Fibroblast of skin of left biceps (primary cell): Measurements from ENCODE around the gene SEC16A.

ENCODE experiments used
- DNase-seq, 2 experiments: peaks; one replicate each; pipeline ENCODE4 v3.0.0-alpha.2; 2013; ENCODE audit warnings: low read depth in 2 of 2

The SEC16A gene

DNA sequence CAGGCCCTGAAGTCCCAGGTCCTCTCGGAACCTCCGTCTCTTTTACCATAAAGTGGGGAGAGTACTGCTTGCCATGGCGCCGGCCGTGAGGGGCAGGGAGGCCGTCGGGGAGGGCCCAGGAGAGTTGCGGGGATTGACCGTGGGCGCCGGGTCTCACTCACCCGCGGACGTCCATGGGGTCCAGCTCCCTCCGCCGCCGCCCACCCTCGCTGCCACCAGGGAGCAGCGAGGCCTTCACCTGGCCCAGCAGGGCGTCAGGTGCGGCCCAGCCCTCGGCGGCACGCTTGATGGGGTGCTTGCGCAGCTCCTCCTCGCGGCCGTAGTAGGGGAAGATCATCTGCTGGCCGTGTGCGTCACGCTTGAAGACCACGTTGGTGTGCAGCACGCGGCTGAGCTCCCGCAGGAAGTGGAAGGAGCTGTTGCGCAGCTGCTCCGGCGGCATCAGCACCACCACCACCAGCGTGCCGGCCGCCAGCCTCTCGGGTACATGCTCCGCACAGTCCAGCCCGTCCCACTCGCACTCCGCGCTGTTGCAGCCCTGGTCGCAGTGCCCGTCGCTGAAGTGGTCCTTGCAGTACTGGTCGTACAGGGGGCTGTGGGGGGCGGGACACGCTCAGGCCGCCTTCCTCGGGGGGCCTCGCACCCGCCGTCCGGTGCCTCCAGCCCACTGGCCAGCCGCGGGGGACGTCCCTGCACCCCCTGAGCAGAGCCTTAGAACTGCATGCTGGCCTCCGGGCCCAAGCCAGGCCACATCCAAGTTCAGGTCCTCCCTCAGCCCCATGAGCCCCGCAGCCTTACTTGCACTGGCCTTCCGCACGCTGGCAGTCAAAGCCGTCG is 21.9 kb upstream of the SEC16A start:
- no peak for DNase-seq

DNA sequence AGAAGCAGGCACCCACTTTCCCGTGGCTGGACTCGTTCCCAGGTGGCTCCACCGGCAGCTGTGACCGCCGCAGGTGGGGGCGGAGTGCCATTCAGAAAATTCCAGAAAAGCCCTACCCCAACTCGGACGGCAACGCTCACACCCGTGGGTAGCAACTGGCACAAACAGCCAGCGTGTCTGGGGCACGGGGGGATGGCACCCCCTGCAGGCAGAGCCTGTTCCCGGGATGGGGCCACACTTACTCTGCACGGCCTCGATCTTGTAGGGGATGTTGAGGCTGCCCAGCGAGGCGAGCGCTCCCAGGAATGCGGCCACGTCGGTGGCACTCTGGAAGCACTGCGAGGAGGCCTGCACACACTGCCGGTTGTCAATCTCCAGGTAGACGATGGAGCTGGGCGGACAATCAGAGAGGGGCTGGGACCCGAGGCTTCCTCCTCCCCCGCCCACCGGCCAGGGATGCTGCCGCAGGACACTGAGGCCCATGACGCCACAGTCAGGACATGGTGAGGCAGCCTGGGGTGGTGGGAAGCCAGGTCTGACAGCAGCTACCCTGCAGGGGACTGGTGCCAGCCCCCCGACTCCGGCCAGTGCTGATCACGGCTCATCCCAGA is 20.2 kb upstream of the SEC16A start:
- no peak for DNase-seq

DNA sequence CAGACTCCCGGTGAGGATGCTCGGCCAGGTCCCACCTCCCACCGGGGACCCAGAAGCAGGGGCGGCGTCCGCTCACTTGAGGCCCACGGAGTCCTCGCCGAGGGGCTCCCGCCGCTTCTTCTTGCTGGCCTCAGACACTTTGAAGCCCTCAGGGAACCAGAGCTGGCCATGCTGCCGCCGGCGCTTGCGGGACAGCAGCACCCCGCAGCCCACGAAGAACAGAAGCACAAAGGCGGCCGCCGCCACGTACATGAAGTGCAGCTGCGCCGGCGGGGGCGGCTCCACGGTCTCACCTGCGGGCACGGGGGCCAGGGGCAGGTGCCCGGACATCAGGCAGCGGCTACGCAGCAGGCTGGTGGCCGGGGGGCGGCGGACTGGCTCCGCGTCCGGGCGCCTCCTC is 19.4 kb upstream of the SEC16A start:
- DNase-seq = no peak

DNA sequence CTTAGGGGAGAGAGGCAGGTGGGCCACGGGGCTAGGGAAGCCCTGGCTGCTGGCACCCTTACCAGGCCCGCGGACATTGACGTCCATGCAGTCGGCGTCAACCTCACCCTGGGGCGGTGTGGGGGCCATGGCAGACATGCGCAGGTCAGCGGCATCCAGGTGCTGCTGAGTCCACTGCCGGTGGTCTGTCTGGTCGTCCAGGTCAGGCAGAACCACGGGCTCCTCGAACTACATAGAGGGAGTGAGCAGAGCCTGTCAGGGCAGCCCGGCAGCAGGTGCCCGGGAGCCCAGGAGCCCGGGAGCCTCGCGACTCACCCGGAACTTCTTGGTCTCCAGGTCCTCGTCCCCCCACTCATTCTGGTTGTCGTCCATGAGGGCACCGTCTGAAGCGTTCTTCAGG is 18.8 kb upstream of the SEC16A start:
- no peak for DNase-seq

DNA sequence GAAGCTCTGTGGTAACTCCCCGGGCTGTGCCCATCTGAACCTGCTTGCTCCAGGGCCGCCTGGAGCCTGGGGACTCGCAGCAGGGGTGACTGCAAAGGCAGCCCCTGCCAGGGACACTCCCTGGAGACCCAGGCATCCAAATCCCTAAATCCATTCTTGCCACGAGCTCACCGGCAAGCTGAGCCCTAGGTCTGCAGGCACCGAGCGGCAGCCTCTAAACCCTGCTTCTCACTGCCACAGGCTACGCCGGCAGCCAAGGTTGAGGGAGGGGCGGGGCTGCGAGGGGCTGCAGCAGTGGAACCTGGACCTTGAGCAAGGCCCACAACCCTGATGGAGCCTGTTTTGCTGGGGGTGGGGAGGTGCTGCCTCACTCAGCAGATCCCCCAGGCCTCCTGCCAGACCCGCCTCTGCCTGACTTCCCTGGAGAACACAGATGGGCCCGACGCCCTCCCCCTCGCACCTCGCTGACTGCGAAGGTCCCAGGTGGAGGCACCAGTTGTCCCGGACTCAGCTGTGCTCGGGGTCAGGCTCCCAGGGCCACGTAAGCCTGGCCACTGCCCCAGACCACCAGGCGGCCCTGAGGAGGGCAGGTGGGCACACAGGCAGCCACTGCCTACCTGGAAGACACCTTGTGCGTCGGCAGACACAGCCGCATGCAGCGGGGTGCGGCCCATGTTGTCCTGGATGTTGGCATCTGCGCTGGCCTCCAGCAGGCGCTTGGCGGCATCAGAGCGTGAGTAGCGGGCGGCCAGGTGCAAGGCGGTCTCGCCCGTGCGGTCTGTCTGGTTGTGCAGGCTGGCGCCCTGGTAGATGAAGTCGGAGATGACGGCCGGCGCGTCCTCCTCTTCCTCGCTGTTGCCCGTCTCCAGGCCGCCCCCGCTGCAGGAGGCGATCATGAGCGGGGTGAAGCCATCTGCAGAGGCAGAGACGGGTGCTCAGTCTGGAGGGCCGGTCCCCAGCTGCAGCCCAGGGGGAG is 17.4 kb upstream of the SEC16A start:
- no peak for DNase-seq

DNA sequence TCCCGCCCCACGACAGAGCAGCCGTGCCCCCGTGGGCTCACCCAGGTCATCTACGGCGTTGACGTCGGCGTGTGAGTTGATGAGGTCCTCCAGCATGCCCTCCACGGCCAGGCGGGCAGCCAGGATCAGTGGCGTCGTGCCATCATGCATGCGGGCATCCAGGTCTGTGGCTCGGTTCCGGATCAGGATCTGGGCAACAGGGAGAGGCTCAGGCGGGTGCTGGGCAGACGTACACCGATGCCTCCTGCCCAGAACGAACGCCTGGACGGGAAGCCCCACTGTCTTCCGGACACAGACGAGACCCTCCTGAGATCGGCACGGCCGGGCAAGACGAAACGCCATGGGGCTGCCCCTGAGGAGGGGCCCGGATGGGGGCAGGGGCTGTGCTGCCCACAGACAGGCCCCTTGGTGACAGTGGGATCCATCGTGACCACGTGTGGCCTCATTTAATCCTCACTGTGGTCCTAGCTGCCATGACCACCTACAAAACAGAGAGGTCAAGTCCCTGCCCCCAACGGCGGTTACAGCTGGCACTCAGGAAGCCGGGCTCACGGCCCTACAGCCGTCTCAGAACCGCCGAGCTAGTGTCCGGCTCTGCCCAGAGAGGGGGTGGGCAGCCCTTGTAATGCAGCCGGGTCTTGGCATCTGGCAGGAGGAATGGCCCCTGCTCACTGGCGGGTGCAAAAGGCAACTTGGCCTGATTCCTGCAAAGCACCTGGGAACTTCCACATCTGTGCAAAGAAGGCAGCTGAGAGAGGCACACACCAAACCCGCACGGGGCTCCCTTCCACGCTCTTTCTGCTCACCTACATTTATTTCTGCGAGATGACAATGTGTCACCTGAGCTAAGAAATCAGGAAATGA is 16.5 kb upstream of the SEC16A start:
- DNase-seq = no peak

DNA sequence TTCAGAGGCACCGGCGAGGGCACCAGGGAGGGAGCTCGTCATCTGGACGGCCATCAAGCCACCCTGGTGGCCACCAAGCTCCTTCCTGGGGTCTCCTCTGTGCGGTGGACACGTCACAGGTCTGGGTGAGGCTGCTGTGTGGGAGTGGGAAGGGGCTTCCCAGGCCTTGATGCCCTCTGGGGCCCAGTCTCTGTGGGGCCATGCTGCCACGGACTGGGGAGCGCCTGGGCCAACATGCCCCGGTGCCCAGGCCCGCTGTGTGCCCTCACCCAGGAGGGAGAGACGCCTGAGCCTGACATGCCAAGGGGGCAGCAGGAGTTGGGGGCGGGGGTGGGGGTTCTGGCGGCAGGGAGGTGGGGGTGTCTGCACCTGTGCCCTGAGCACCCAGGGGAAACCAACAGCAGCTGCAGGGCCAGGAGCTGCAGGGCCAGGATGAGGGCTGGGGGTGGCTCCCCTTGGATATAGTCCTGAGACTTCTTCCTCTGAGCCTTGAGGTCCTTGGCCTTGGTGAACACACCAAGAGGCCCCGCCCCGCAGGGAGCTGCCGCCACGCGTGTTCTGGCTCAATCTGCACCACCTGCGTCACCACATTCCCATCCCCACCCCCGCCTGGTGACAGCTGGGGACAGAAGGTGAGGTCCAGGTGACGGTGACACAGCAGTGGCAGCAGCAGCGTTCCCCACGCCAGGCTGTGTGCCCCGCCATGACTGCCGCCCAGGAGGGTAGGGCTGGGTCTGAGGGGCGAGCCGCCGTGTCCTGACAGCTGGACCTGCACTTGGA is 15.3 kb upstream of the SEC16A start:
- DNase-seq = no peak

DNA sequence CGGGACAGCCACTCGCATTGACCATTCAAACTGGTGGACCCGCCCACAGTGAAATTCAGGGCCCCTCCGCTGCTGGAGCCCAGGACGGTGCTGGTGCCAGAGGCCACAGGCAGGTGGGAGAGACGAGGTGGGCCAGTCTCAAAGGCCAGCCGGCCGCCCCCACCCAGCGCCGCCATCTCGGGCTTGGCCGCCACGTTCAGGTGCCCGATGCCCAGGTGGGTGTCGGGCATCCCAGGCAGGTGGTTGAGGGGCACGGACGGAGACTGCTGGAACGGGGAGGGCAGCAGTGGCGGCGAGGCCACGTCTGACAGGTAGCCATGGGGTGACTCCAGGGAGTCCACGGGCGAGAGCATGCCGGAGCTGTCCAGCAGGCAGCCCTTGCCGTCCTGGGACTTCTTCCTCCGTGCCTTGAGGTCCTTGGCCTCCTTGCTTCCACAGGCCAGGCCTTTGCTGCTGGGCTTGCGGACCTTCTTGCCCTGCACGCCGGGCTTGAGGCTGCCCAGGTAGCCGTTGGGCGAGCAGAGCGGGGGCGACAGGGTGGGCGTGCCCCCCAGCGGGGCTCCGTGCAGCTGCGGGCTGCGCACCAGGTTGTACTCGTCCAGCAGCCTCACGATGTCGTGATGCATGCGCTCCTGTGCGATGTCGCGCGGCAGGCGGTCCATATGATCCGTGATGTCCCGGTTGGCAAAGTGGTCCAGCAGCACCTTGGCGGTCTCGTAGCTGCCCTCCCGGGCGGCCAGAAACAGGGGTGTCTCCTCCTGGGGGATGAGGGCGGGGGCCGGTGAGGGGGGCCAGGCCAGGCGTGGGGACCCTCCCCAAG is 14.2 kb upstream of the SEC16A start:
- DNase-seq = no peak

DNA sequence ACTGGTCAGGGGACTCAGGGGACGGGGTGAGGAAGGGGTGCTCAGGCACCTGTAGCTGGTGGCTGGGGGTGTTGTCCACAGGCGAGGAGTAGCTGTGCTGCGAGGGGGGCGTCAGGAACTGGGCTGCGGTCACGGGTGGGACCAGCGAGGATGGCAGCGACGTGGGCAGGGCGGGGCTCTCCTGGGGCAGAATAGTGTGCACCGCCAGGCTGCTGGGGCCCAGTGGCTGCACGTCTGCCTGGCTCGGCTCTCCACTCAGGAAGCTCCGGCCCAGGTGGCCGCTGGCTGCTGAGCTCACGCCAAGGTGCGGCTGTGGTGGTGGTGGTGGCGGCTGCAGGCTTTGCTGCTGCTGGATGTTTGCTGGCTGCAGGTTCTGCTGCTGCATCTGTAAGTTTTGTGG is 13.3 kb upstream of the SEC16A start:
- no peak for DNase-seq

DNA sequence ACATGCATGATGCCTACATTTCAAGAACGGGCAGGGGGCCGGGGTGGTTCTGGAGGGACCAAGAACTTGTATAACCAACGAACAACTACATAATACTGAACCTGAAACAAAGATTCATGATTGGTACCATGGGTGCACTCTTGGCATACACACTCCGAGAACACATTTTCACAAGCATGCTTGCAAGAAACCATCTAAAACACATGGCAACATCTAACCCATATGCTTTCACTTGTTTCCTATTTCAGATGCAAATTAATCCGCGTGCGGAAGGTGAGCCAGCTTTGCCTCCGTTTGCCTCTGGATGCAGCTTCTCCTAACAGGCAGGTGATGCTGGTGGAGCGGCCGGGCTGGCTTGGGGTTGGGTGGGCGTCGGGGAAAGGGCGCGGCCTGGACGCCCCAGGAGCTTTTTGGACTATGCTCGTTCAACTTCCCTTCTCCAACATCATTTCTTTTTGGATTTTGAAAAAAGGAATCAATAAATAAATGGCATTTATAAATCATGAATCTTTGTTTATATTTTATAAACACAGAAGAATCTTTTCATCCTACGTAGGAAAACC is 12.5 kb upstream of the SEC16A start:
- no peak for DNase-seq

DNA sequence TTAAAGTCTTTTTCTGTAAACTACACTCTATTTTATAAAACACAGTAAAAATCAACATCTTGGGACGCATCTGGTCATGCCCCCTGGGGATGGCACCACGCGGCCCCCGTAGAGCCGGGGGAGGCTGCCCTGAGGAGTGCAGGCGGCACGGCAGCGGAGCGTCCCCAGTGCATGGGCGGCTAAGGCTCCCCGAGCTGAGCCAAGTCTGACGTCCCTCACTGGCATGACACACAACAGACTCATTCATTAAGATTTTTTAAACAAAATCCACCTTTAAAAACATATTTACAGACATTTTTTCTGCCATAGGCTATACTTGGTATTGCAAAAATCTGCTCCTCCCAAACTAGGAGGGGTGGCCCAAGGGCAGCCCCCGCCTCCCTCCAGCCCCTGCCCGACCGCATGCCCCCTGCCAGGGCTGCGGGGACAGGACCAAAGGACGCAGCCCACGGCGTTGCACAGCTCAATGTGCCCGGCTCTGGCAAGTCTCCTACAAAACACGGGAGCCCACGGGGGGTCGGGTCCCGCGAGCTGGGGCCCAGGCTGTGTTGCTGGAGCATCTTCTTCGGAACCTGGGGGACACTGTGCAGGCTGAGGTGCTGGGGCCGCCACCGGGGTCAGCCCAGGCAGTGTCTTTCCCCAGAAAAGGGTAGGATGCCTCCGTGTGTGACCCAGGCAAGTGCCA is 11.8 kb upstream of the SEC16A start:
- DNase-seq = no peak

DNA sequence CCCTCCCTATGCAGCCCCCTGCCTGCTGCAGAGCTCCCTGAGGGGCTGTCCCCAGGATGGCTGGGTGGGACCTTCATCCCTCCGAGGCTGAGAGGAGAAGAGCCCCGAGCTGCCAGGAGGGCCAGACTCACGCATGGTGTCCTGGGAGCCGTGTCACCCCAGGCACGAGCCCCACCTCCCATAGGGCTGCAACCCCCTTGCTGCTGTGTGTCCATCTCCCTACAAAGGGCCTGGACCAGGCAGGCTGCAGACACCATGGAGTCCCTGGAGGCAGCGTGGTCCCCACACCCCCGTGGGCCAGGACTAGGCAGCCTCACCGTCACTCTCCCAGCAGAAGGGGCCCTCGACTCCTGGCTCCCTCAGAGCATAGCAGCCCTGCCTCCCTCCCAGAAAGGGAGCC is 11.2 kb upstream of the SEC16A start:
- no peak for DNase-seq

DNA sequence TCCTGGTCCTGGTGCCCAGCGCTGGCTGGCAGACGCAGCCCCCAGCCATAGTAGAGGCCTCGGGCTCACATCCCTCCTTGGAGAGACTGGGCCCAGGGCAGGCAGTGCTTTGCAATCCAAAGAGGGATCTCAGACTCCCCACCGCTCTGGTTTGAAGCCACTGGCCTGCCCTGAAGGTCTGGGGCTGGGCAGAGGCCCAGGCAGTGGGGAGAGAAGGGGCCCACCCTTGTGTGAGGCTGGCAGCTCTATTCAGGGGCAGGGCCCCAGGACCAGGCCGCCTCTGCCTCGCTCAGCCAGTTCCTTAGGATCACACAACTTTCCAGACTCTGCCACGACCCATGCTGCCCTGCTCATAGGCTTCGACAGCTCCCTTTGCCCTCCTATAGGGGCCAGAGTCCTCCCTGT is 10.7 kb upstream of the SEC16A start:
- DNase-seq = no peak

DNA sequence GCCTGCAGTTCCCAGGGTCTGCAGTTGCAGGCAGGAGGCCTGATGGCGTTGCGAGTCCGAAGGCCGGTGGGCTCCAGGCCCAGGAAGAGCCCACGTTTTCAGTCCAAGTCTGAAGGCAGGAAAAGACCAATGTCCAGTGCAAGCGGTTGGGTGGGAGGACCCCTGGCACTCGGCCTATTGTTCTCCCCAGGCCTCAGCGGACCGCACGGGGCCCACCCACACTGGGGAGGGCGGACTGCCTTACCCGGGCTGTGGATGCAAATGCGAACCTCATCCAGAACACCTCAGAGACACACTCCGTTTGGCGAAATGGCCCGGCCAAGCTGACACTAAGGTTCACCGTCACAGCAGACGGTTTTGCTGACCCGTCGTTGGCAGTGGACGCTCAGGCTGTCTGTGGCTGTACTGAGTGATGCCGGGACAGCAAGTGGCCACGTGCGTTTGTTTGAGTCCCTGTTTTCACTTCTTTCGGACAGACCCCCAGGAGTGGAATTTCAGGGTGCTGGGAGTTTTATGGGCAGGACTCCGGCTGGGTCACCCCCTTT is 10.2 kb upstream of the SEC16A start:
- no peak for DNase-seq

DNA sequence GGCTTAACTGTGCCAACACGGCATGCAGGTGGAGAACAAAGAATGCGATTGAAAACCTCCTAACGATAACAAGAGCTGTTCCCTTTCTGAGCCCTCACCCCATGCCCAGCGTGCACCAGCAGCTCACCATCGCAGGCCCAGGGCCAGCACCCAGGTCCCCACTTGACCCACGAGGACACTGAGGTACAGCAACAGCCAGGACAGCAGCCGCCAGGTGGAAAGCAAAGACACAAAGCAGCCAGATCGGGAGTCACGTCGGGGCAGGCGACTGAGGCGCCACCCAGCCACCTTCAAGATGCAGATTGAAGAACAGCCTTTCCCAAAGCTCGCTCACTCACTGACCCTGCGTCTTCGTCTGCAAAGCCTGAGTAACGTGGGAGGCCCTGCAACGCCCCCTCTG is 6.9 kb upstream of the SEC16A start:
- no peak for DNase-seq

DNA sequence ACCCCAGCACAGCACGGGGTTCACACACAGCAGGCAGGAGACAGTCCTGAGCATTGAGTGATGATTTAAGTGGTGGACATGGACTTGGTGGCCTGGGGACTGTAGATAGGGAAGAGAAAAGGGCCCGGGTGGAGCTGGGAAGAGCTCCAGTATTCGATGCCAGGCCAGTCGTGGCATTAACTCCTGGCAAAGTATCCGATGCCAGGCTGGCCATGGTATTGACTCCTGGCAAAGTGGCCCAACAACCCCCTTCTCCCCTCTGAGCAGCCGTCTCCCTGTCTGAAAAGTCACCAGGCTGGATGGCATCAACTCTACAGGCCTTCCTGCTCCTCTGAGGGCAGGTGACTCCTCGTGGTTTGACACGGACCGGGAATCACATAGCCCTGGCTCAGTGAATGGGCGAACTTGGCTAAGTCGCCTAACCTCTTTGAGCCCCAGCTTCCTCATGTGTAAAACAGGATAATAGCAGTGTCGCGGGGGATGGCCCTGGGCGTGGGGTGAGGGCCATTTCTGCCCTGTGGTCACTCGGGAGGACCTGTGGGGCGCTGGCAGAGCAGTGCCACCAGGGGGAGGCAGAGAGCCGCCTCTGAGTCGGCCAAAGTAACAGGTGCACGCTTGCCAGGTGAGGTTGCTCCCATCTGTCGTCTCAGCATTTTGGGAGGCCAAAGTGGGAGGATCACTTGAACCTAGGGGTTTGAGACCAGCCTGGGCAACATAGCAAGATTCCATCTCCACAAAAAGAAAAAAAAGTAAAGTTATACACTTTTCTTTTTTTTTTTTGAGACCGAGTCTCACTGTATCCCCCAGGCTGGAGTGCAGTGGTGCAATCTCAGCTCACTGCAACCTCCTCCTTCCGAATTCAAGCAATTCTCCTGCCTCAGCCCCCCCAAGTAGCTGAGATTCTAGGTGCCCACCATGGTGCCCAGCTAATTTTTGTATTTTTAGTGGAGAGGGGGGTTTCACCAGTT is 5.7 kb upstream of the SEC16A start:
- no peak for DNase-seq

DNA sequence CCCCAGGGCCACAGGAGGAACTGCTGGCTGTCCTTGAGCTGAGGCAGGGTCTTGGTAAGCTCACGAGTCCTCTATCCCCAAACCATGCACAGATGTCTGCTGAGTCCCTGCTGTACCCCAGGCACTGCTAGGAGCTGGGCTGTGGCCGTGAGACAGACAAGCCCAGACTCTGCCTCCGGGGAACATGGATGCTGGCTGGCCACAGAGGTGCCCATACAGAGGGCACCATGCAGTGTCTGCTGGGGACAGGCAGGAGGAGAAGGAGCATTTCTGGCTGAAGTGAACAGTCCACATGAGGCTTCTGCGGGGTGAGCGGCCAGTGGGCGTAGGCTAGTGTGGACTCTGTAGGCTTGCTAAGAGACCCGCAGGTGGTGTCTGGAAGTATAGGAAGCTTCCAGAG is 4.8 kb upstream of the SEC16A start:
- DNase-seq = no peak
